ENCODE data around the gene CLIC2.

- no peak for TF ChIP-seq CTCF (conservative IDR thresholded peaks at IDR 0.05; ENCODE audit: low read length)
- TF ChIP-seq EZH2phosphoT487 (IDR thresholded peaks at IDR 0.05; ENCODE audit: borderline replicate concordance, low read depth, low read length), result no peak
Measured at GRCh38 chrX:155262970-155263754, 71.3 kb downstream of the CLIC2 start.
